ENCODE data around the gene GFOD1. TPM values are rescaled to one million over a fixed set of nuclear protein-coding genes. Genes with fewer than 3 reads are reported as not detected.

The GFOD1 gene
- total RNA-seq, 6 experiments from 2014 or later, result 2.3 to 4.7 (median 2.9) TPM

GRCh38 chr6:13339863-13340630, 147.4 kb downstream of the GFOD1 start:
- H3K27me3 Mint-ChIP-seq (ENCODE audit: insufficient read depth), result peaks cover 12% of the 10 kb centered on the region
- peaks cover 8% of the 10 kb centered on the region; the same call in 1 of the 2 replicates for H3K9me3 Mint-ChIP-seq
- TF ChIP-seq CTCF (IDR thresholded peaks at IDR 0.05), result no peak
- no peak overlapping the region for H3K4me3 Mint-ChIP-seq
- H3K4me1 Mint-ChIP-seq (ENCODE audit: low read depth), result peaks cover 8% of the 10 kb centered on the region
- H3K36me3 Mint-ChIP-seq (ENCODE audit: low read depth), result peaks cover 6% of the 10 kb centered on the region
- no peak for DNase-seq
- no peak overlapping the region for H3K27ac Mint-ChIP-seq

GRCh38 chr6:13338038-13338437, 149.4 kb downstream of the GFOD1 start:
- DNase-seq, result no peak
- Mint-ChIP-seq H3K27ac (no peak overlapping the region), H3K9me3 (peaks cover 8% of the 10 kb centered on the region; the same call in 1 of the 2 replicates), H3K36me3 (ENCODE audit: low read depth) (peaks cover 6% of the 10 kb centered on the region), H3K27me3 (ENCODE audit: insufficient read depth) (peaks cover 11% of the 10 kb centered on the region), H3K4me3 (no peak overlapping the region), H3K4me1 (ENCODE audit: low read depth) (peaks cover 12% of the 10 kb centered on the region)
- TF ChIP-seq CTCF (IDR thresholded peaks at IDR 0.05), result no peak

GRCh38 chr6:13336553-13336952, 150.8 kb downstream of the GFOD1 start:
- Mint-ChIP-seq H3K27me3 (ENCODE audit: insufficient read depth) (peaks cover 7% of the 10 kb centered on the region), H3K4me3 (no peak overlapping the region; the same call in 1 of the 2 replicates), H3K9me3 (no peaks in the 10 kb centered on the region), H3K4me1 (ENCODE audit: low read depth) (peaks cover 15% of the 10 kb centered on the region), H3K36me3 (ENCODE audit: low read depth) (no peaks in the 10 kb centered on the region), H3K27ac (peak overlapping the region; percentile 25; the same call in 1 of the 2 replicates)
- DNase-seq, result peak; percentile 73
- TF ChIP-seq CTCF (IDR thresholded peaks at IDR 0.05), result peak; percentile 96

GRCh38 chr6:13334953-13335352, 152.4 kb downstream of the GFOD1 start:
- DNase-seq, result no peak
- Mint-ChIP-seq H3K27me3 (ENCODE audit: insufficient read depth) (peaks cover 5% of the 10 kb centered on the region; the same call in 1 of the 2 replicates), H3K36me3 (ENCODE audit: low read depth) (no peaks in the 10 kb centered on the region), H3K27ac (no peak overlapping the region), H3K4me3 (no peak overlapping the region), H3K4me1 (ENCODE audit: low read depth) (peaks cover 17% of the 10 kb centered on the region), H3K9me3 (no peaks in the 10 kb centered on the region)
- TF ChIP-seq CTCF (IDR thresholded peaks at IDR 0.05), result no peak

- H3K36me3 Mint-ChIP-seq (ENCODE audit: low read depth), result no peaks in the 10 kb centered on the region
- H3K4me3 Mint-ChIP-seq, result no peak overlapping the region
- H3K27me3 Mint-ChIP-seq (ENCODE audit: insufficient read depth), result peaks cover 1% of the 10 kb centered on the region; the same call in 1 of the 2 replicates
- peaks cover 28% of the 10 kb centered on the region for H3K4me1 Mint-ChIP-seq (ENCODE audit: low read depth)
- no peak for TF ChIP-seq CTCF (IDR thresholded peaks at IDR 0.05)
- no peak overlapping the region for H3K27ac Mint-ChIP-seq
- DNase-seq, result no peak
- H3K9me3 Mint-ChIP-seq, result no peaks in the 10 kb centered on the region
Observed at GRCh38 chr6:13332349-13332706, 155.1 kb downstream of the GFOD1 start.
